ENCODE data around the gene KIAA1671.

DNA sequence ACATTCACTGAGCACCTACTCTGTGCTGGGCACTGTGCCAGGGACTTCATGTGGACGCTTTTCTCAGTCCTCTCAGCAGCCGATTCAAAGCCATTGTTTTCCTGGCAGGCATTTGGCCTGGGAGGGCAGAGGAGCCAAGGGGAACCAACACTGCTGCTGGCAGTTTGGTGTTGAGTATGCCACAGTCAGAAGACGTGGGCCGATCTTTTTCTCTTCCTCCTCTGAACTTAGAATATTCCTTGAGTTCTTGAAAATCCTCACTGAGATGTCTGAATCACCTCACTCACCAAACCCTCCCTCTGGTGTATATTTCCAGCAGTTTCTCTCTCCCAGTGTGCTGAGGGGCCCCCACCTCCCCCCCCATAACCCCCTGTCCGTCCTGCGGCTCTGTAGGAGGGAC lies 132.6 kb downstream of the KIAA1671 start:
- TF ChIP-seq, protein P1, sequence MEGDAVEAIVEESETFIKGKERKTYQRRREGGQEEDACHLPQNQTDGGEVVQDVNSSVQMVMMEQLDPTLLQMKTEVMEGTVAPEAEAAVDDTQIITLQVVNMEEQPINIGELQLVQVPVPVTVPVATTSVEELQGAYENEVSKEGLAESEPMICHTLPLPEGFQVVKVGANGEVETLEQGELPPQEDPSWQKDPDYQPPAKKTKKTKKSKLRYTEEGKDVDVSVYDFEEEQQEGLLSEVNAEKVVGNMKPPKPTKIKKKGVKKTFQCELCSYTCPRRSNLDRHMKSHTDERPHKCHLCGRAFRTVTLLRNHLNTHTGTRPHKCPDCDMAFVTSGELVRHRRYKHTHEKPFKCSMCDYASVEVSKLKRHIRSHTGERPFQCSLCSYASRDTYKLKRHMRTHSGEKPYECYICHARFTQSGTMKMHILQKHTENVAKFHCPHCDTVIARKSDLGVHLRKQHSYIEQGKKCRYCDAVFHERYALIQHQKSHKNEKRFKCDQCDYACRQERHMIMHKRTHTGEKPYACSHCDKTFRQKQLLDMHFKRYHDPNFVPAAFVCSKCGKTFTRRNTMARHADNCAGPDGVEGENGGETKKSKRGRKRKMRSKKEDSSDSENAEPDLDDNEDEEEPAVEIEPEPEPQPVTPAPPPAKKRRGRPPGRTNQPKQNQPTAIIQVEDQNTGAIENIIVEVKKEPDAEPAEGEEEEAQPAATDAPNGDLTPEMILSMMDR (IDR thresholded peaks at IDR 0.05; ENCODE audit: poor library complexity, severe bottlenecking), result no peak
- TF ChIP-seq EZH2 (IDR thresholded peaks at IDR 0.05; ENCODE audit: borderline replicate concordance, insufficient read depth, low read length, poor library complexity, severe bottlenecking) (no peak), EP300 (conservative IDR thresholded peaks at IDR 0.05; ENCODE audit: poor library complexity, severe bottlenecking) (no peak), REST (IDR thresholded peaks at IDR 0.05; ENCODE audit: borderline replicate concordance) (no peak), POLR2AphosphoS5 (IDR thresholded peaks at IDR 0.05) (no peak), TAF1 (IDR thresholded peaks at IDR 0.05; ENCODE audit: low read depth) (no peak)
